Activated CD8-positive, alpha-beta memory T cell treated with anti-CD3 and anti-CD28 coated beads, Interleukin-2, amount 50 U/mL, for 48 hours (primary cell): ENCODE data around the gene CD84.
A peak's percentile ranks its signal among the peaks of the same experiment; 100 is the strongest.
"Not testable (repeated sequence)": the region's sequence is repeated elsewhere in the genome, so short reads cannot be mapped to it uniquely, and the experiment has no call there.

Experiments
- DNase-seq: peaks from one replicate; pipeline ENCODE4 v3.0.0-alpha.2; 2020

The CD84 gene

GRCh38 chr1:160539990-160540858 is 39.1 kb downstream of the CD84 start:
- DNase-seq = no peak

DNA sequence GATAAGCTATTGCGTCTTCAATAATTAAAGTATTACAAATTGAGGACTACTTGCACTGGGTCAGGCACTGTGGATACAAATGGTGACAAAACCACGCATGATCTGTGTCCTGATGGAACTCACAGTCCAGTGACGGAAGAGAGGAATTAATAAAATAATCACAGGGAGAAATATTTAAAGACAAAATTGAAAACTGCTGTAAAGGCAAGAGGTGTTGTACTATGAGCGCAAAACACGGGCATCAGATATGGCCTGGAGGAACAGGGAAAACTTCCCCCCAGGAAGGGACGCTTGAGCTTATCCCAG is 39.7 kb downstream of the CD84 start:
- DNase-seq = no peak

GRCh38 chr1:160538985-160539651 is 40.2 kb downstream of the CD84 start:
- no peak for DNase-seq

DNA sequence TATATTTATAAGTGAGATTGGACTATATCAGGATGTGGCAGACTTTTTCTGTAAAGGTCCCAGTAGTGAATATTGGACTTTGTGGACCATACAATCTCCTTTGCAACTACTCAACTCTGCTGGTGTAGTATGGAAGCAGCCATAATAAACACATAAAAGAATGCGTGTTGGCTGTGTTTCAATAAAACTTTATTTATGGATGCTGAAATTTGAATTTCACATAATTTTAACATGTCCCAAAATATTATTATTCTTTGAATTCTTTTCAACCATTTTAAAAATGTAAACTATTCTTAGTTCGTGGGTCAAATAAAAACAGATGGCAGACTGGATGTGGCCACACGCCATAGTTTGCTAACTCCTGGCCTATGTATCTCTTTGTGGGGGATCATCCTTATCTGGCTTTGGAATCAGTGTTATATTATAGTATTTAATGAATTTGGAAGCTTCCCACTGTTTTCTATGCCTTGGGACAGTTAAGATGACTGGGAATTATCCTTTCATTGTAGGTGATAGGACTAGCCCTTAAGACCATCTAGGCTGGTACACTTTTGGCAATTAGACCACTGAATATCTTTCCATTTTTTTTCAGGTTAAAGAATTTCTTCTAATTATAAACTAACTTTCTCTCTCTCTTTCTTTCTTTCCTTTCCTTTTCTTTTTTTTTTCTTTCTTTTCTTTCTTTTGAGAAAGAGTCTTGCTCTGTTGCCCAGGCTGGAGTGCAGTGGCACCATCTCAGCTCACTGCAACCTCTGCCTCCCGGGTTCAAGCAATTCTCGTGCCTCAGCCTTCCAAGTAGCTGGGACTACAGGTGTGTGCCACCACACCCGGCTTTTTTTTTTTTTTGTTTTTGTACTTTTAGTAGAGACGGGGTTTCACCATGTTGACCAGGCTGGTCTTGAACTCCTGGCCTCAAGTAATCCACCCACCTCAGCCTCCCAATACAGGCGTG is 41.3 kb downstream of the CD84 start:
- no peak for DNase-seq

- no peak for DNase-seq
Measured at GRCh38 chr1:160534823-160535605, 44.3 kb downstream of the CD84 start.

- not testable (repeated sequence) for DNase-seq
Measured at GRCh38 chr1:160532557-160532813, 46.8 kb downstream of the CD84 start.

DNA sequence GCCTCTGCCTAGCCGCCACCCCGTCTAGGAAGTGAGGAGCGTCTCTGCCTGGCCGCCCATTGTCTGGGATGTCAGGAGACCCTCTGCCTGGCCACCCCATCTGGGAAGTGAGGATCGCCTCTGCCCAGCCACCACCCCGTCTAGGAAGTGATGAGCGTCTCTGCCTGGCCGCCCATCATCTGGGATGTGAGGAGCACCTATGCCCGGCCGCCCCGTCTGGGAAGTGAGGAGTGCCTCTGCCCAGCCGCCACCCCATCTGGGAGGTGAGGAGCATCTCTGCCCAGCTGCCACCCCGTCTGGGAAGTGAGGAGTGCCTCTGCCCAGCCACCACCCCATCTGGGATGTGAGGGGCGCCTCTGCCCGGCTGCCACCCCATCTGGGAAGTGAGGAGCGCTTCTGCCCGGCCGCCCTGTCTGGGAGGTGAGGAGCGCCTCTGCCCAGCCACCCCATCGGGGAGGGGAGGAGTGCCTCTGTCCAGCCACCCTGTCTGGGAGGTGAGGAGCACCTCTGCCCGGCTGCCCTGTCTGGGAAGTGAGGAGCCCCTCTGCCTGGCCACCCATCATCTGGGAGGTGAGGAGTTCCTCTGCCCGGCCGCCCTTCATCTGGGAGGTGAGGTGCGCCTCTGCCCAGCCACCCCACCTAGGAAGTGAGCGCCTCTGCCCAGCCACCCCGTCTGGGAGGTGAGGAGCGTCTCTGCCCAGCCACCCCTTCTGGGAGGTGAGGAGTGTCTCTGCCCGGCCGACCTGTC is 47.3 kb downstream of the CD84 start:
- not testable (repeated sequence) for DNase-seq

GRCh38 chr1:160529401-160529952 is 49.8 kb downstream of the CD84 start:
- DNase-seq = not testable (repeated sequence)

GRCh38 chr1:160523789-160524188 is 55.5 kb downstream of the CD84 start:
- not testable (repeated sequence) for DNase-seq

DNA sequence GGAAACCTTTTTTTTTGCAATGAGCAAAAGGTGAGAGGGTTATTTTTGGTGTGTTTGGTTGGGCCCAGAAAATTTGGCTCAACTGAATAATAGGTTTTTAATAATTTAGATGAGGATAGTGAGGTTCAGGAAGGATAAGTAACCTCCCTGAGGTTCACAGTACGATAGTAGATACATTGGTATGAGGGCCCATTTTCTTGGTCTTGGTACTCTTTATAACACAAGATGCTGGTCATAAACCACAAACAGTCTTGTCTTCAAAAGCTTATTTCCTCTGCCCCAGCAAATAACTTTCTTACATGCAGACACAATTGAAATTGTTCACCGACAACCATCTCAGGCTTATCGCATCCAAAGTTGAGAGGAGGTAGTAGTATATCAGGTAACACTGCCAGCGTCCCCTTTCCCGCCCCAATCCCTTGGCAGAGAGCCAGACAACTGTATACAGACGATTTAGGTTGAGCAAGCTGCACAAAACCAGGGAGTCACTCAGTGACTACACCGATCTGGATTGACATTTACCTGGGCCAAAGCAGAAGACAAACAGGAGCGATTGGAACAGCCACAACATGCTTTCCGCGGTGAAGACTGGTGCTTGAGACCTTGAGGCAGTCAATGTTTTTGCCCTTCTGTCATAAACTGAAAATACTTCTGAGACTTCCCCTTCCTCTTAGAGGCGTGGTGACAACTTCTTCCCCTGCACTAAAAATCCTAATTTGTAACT is 56.5 kb downstream of the CD84 start, which contains the start of gene SLAMF6:
SLAMF6 (minus strand) TSS at position 634 of the 724 bp plus-strand sequence; CDS start at position 571, 63 bp downstream.
- DNase-seq = peak; percentile 75

DNA sequence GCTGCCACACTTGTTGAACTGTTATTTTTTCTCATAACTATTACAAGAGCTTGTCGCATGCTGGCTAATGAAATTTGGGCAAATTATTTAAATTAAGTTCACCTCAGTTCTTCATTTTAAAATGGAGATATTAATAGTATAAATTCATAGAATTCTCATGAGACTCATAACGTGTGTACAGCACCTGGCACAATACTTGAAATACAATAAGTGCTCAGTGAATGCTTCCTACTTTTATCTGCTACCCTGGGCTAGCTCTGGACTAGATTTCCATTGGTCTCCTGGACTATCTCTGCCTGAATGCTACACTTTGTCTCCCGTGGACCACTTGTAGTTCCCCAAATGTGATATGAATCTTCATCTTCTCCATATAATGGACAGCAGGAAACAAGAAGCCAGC is 57.2 kb downstream of the CD84 start:
- no peak for DNase-seq

- no peak for DNase-seq
Measured at GRCh38 chr1:160521554-160521953, 57.7 kb downstream of the CD84 start.

GRCh38 chr1:160520999-160521398 is 58.3 kb downstream of the CD84 start:
- no peak for DNase-seq

DNA sequence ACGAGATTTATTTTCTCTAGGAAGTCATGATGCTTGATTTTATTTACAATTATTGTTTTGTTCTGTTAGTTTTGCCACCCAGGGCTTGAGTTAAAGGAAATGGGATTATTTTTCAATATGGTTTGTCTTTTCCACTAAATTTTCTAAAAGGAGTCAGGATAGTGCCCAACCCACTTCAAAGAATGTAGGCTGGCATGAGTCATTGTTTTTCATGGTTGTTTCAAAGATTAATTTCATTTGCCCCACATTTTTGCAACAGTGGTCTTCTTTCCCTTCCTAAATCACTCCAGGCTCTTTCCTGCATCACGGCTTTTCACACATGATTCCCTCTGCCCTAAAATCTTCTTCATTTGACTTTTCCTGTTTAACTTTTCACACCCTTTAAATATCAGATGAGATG is 58.7 kb downstream of the CD84 start:
- no peak for DNase-seq

DNA sequence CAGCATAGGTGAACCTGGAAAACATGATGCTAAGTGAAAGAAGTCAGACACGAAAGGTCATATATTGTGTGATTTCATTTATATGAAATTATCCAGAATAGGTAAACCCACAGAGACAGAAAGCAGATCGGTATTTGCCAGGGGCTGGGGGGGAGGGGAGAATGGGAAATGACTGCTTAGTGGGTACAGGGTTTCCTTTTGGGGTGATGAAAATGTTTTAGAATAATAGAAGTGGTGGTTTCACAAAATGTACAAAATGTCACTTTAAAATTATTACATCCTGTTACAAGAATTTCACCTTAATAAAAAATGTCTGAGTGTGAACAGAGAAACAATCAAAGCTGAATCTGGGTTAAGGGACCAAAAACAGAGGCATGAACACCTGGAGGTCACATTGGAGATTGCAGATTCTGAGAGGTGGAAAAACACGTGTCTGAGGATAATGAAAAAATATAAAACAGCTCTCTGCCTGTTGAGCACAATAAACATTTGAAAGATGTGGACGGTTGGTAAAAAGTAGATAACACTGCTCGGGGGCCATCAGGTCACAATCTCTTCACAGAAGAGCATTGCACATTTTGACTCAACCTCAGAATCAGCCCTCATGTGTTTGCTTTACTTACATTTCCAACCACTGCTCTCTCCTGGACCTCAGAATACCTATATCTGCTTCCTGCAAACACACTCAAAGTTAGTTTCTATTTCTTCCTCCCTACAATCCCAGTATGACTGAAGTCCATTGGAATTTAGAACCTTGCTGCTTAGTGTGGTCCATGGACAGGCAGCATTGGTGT is 59.5 kb downstream of the CD84 start:
- no peak for DNase-seq

GRCh38 chr1:160517519-160517918 is 61.8 kb downstream of the CD84 start:
- DNase-seq = not testable (repeated sequence)

GRCh38 chr1:160515908-160516307 is 63.4 kb downstream of the CD84 start:
- not testable (repeated sequence) for DNase-seq

GRCh38 chr1:160504651-160505050 is 74.6 kb downstream of the CD84 start:
- no peak for DNase-seq

- DNase-seq = no peak
Measured at GRCh38 chr1:160503087-160503486, 76.2 kb downstream of the CD84 start.
